GM21786 (cell line): ENCODE results near the gene CTF1.
A peak's percentile ranks its signal among the peaks of the same experiment; 100 is the strongest.
"Not testable (repeated sequence)": the region's sequence is repeated elsewhere in the genome, so short reads cannot be mapped to it uniquely, and the experiment has no call there.

Experiments used
- ATAC-seq: cut with Tn5 transposase; IDR thresholded peaks from one replicate; pipeline ENCODE4 v1.9.1; 2021; ENCODE audit not compliant: unreplicated experiment

Gene CTF1

DNA sequence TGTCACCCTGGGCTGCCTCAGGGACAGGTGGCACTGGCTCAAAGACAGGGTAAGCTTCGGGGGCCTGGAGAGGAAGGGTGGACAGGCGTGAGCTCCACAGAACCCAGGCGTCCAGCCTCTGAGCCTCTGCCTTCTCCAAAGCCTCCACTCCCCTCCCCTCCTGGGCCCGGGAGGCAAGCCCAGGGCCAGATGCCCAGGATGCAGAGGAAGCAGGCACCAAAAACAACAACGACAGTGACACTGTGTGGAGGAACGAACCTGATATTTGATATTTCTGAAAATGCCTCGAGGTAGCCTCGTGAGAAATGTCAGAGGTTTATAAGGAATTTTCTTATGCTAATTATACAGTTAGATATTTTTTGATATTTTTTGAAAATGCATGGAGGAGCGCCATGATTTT lies 8.5 kb upstream of the CTF1 start:
- ATAC-seq: no peak

DNA sequence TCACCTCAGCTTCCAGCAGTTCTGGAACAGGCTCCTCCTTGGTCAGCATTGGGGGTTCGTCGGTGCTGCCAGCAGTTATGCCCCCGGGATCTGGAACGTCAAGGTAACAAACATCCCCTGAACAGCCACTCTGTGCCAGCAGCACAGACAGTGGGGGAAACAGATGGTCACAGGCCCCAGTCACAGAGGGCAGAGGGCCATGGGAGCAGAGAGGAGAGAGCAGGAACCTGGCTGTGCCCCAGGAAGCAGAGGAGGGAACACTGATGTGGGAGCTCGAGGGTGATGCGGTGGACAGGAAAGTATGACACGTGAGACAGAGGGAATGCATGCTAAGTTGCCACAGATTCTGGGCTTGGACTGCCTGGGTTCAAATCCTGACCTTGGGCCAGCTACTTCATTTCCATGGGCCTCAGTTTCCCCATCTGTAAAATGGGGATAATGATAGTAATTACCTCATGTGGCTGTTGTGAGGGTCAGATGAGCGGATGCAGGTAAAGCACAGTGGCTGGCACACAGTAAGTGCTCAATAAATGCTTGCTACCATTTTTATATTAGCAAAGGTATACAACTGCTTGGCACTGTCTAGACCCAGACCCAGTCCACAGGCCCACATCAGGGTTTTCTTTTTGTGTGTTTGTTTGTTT lies 7.4 kb upstream of the CTF1 start:
- ATAC-seq: no peak

DNA sequence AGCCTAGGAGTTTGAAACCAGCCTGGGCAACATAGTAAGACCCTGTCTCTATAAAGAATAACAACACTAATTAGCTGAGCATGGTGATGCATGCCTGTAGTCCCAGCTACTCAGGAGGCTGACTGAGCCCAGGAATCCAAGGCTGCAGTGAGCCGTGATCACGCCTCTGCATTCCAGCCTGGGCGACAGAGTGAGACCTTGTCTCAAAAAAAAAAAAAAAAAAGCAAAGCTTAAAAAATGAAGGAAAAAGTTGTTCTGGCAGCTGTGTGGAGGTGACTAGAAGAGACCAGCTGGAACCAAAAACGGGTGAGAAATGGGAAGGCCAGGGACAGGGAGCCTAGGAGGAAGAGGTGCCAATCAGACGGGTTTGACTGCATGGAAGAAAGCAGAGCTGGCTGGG lies 6.7 kb upstream of the CTF1 start:
- ATAC-seq: no peak

DNA sequence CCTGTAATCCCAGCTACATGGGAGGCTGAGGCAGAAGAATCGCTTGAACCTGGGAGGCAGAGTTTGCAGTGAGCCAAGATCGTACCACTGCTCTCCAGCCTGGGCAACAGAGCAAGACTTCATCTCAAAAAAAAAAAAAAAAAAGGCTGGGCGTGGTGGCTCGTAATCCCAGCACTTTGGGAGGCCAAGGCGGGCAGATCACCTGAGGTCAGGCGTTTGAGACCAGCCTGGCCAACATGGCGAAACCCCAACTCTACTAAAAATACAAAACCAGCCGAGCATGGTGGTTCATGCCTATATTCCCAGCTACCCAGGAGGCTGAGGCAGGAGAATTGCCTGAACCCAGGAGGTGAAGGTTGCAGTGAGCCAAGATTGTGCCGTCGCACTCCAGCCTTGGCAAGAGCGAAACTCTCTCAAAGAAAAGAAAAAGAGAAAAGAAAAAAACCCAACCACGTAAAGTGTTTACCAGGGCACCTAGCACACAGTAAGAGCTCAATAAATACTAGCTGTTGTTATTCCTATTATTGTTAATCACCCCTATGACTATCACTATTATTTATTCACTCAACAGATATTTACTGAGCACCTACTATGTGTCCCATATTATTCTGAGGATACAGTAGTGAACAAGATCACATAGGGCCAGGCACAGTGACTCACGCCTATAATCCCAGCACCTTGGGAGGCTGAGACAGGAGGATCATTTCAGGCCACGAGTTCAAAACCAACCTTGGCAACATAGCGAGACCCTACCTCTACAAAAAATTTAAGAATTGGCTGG lies 5.2 kb upstream of the CTF1 start:
- not testable (repeated sequence) for ATAC-seq

DNA sequence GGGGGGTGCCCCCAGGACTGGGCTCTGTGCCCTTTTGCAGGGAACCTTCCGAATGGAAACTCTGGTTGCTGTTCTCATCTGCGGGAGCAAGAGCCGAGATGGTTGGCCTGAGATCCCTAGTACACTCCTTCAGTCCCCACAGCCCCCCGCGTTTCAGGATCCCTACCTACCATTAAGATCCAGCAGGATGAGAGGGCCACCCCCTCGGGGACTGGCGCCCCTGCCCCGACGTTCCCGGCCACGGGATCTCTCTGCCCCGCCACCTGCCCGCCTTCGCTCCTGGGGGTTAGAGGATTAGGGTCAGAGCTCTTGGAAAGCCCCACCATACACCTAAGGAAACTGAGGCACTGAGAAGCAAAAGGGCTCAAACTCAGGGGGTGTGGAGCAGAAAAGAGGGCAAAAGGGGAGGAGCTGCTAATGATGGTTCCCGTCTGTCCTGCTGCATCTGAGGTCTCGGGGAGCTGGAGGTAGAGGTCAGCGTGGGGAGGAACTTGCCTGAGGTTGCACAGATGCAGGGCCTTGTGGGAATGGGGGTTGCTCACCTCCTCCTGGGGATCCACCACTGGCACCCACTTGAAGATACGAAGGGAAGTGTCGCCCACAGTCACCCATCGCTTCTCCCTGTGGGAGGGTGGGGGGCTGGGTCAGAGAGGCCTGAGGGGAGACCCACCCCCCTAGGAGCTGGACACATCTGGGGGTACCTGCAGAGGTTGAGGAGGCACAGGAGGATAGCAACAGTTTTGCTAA lies 3.6 kb upstream of the CTF1 start:
- no peak for ATAC-seq

DNA sequence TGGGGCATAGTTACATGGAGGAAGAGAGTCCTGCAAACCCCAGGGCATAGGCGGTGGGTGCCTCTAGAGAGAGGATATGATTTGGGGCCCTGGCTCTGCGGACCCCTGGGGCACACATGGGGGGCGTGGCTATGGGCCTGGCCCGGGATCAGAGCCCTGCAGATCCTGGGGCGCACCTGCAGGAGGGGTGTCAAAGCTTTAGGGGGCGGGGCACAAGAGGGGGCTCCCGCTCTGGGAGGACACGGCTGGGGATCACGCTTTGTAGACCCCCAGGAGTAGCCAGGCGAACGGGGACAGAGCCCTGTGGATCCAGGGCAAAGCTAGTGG lies 3.0 kb upstream of the CTF1 start:
- no peak for ATAC-seq

DNA sequence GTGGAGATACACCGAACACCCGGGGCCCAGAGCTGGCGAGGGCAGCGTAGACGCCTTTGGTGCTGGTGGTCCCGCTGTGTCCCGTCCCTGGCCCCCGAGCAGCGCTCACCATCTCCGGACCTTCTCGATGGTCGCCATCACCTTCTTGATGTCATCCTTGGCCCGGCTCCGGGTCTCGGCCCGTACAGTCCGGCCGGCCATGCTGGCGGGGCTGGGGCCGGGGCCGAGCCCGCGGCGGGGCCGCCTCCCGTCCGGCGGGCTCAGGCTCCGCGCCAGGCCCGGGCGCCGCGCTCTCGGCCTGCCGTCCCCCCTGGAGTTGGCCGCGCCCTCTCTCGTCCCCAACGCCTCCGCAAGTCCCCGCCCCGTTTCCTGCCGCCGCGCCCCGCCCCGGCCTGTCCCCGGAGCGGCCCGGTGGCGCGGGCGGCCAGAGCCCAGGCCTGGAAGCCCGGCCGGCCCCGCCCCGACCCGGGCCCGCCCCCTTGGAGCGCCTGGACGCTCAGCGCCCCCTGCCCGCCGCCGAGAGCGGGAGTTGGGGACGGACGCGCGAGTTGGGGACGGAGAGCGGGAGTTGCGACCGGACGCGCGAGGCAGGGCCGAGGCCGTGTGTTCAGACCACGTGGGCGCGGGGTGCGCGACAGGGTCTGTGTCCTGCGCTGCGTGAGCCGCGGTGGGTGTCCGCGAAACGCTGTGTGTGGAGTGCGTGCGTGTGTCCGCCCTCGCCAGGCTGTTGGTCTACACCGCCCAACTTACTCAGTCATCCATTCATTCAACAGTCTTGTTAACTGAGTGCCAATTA lies 2.5 kb upstream of the CTF1 start, which contains the start of gene BCL7C:
TSS of gene BCL7C (minus strand) at position 334 of the 796 bp plus-strand sequence. CDS start at position 201, 133 bp downstream.
- peak; percentile 77 for ATAC-seq

DNA sequence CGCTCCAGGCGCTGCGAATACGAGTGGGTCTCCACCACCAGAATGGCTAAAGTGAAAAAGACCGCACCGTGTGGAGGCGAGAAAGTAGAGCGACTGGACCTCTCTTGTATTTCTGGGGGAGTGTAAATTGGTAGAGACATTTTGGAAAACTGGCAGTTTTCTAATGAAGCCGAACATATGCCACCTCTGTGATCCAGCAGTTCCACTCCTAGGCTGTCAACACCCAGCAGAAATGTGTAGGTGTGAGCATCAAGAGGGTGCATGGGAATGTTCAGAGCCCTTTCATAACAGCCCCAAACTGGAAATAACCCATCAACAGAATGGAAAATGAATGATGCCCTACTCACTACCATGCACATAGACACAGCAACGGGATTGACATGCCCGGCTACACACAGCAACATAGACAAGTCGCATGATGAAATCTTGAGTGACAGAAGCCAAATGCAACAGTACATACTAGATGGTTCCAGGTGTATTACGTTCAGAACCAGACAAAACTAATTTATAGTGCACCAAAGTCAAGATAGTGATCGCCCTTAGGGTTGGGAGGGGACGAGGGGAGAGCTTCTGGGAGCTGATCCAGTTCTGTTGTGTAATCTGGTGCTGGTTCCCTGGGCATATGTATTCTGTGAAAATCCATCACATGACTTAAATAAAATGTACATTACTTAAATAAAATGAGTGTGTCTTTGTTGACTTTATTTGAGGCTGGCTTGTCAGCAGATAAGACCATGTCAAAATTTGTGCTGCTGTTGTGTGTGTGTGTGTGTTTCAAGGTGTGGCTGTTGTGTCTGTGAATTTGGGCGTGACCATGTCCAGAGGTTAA lies 1.7 kb upstream of the CTF1 start:
- ATAC-seq: no peak

DNA sequence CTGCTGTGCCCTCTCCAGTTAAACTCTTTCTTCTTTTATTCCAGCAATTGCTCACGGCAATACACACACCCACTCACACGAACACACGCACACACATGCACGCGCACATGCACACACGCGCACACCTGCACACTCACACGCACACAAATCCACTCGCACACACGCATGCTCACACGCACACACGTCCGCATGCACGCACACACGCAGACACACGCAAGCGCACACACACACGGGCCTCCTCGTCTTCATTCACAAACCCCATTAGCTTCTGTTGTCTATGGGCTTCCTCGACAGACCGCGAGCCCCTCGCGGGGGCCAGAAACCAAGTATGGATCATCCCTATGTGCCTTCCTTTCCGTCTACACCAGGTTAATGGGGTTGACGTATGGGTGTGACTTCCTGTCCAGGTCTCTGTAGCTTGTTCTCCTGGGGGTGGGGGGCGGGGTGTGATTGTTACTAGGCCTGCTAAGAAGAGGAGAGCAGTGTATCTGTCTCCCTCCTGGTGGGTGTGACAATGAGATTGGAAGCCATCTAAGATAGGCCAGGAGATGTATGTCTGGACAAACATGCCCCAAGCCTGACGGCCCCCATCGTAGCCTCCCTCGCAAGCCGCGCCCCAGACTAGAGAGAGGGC lies 670 bp upstream of the CTF1 start:
- no peak for ATAC-seq

DNA sequence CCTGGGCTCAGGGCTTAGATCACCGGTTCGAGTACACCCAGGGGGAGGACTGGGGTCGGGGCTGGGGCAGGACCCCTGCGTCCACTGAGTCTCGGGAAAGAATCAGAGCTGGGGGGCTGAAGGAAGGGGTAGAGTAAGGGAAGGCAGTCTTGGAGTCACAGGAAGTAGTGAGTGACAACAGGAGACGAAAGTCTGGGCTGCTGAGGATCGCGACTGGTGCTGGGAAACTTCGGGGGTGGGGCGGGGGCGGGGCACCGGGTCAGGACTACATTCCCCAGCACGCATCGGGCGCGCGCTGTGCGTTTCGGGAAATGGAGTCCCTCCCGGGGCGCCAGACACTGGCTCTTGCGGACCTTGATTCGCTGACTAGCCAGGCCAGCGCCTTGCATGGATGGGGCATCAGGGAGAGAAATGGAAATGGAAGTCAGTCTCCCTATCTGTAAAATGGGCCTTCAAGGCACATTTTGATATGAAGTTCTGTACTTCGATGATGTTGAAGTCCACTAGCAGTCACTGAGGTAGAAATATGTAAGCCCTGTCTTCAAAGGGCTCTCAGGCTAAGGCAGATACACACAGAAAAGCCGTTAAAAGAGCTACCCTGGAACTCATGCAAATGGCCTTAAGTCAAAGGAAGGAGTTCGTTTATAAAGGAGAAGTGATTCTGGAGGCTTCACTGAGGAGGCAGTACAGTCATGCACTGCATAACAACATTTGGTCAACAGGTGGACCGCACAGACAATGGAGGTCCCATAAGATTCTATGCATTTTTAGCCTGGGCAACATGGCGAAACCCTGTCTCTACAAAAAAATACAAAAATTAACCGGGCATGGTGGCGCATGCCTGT lies 697 bp downstream of the CTF1 start:
- ATAC-seq: peak; percentile 46

DNA sequence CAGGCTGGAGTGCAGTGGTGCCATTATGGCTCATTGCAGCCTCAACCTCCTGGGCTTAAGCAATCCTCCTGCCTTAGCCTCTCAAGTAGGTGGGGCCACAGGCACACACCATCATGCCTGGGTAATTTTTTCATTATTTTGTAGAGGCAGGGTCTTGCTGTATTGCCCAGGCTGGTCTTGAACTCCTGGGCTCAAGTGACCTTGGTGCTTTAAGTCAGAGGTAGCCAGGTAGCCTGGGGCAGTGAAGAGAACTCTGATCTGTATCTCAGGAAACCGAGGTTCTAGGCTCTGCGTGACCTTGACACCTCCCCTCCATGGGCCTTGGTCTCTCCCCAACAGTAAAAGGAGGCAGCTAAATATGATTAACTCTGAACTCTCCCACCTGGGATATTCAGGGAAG lies 3.4 kb downstream of the CTF1 start:
- no peak for ATAC-seq

DNA sequence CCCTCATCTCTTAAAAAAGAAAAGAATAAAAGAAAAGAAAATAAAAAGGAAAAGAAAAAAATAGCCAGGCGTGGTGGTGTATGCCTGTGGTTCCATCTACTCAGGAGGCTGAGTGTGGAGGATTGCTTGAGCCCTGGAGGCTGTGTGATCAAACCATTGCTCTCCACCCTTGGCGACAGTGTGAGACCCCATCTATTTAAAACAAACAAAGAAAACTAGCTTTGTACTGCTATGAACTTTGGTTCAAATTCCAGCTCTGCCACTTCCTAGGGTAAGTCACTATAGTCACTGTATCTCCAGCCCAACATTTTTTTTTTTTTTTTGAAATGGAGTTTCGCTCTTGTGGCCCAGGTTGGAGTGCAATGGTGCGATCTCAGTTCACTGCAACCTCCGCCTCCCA lies 4.2 kb downstream of the CTF1 start:
- no peak for ATAC-seq

DNA sequence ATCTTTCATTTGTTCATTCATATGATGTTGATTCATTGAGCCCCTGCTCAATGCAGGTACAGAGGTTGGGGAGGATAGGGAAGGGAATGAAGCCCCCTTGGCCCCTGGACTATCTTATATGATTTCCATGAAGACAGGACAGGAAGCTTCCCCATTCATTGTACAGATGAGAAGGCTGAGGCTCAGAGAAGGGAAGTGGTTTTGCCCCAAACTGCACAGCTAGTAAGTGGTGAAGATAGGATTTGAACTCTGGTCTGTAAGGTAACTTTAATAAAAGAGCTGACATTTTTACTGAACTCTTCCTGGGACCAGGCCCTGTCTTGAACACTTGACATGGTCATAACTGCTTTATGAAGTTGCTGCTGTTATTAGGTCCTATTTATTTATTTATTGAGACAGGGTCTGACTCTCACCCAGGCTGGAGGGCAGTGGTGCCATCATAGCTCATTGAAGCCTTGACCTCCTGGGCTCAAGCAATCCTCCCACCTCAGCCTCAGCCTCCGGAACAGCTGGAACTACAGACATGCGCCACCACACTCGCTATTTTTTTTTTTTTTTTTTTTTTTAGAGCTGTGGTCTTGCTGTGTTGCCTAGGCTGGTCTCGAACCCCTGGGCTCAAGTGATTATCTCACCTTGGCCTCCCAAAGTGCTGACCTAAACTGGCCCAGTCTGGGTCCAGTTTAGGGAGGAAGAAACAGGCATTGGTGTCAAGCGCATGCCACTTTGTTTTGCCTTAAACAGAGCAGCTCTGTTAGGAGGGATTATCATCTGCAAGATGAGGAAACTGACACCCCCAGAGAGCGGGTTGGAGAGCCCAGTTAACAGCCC lies 5.0 kb downstream of the CTF1 start:
- ATAC-seq: no peak

DNA sequence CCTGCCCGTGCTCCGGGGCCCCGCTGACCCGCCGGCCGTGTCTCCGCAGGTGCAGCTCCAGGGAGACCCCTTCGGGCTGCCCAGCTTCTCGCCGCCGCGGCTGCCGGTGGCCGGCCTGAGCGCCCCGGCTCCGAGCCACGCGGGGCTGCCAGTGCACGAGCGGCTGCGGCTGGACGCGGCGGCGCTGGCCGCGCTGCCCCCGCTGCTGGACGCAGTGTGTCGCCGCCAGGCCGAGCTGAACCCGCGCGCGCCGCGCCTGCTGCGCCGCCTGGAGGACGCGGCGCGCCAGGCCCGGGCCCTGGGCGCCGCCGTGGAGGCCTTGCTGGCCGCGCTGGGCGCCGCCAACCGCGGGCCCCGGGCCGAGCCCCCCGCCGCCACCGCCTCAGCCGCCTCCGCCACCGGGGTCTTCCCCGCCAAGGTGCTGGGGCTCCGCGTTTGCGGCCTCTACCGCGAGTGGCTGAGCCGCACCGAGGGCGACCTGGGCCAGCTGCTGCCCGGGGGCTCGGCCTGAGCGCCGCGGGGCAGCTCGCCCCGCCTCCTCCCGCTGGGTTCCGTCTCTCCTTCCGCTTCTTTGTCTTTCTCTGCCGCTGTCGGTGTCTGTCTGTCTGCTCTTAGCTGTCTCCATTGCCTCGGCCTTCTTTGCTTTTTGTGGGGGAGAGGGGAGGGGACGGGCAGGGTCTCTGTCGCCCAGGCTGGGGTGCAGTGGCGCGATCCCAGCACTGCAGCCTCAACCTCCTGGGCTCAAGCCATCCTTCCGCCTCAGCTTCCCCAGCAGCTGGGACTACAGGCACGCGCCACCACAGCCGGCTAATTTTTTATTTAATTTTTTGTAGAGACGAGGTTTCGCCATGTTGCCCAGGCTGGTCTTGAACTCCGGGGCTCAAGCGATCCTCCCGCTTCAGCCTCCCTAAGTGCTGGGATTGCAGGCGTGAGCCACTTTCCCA lies 5.9 kb downstream of the CTF1 start:
- ATAC-seq: peak; percentile 47

DNA sequence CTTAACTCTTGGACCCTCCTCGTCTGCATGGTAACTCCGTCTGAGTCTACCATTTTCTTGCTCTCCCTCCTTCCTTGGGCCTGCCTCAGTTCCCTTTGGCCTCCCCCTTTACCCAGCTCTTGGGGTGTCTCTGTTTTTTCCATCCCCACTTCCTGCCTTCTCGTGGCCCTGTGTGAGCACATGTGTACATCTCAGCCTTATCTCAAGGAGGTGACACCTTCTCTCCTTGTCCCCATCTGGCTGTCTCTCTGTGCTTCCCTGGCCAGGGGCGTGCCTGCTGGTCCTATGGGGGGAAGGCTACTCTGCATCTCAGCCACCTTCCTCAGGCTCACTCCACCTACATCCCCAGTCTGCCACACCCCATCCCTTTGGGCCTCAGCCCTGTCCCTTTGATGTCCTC lies 6.6 kb downstream of the CTF1 start:
- ATAC-seq: no peak

DNA sequence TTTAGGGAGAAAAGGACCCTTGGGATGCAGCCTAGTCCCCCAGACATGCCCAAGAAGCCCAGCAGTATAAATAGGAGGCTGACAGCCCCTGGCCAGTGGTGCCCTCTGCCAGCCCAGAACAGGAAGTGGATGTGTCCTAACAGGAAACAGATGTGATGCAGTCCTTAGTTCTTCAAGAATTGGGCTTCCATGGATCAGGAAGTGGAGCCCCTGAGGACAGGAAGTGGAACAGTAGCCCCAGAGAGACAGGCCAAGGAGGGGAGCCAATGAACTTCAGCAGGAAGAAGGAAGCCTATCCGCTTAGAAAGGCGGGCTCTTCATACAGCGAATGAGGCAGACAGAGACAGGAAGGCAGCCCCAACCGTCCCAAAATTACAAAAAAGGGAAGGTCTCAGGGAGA lies 7.2 kb downstream of the CTF1 start:
- no peak for ATAC-seq
